Esophagus (tissue), 2 donors: ENCODE results near the gene PLCL2. TPM values are rescaled to one million over a fixed set of nuclear protein-coding genes. Genes with fewer than 3 reads are reported as not detected.

Experiments
- H3K27ac ChIP-seq, 2 donors: one replicate each; pipeline ENCODE4 v1.5.1; 2013; ENCODE audit warnings: low read depth in 2 of 2, mild to moderate bottlenecking in 2 of 2, inconsistent platforms in 1 of 2, low read length in 1 of 2, moderate library complexity in 1 of 2
- H3K27me3 ChIP-seq, 2 donors: one replicate each; pipeline ENCODE4 v1.6.1; 2013; ENCODE audit warnings: low read length in 2 of 2, control low read depth in 1 of 2, mild to moderate bottlenecking in 1 of 2; ENCODE audit not compliant: insufficient read depth in 2 of 2, control insufficient read depth in 1 of 2
- H3K36me3 ChIP-seq, 2 donors: one replicate each; pipeline ENCODE4 v1.6.1; 2013; ENCODE audit warnings: low read length in 1 of 2; ENCODE audit not compliant: control insufficient read depth in 2 of 2, insufficient read depth in 2 of 2
- H3K4me1 ChIP-seq, 2 donors: one replicate each; pipeline ENCODE4 v1.6.1; 2013; ENCODE audit warnings: low read length in 1 of 2; ENCODE audit not compliant: control insufficient read depth in 2 of 2, insufficient read depth in 2 of 2
- H3K4me3 ChIP-seq, 2 donors: one replicate each; pipeline ENCODE4 v1.5.1; 2013; ENCODE audit warnings: low read length in 2 of 2, mild to moderate bottlenecking in 2 of 2, low read depth in 1 of 2, moderate library complexity in 1 of 2
- H3K9me3 ChIP-seq, 2 donors: one replicate each; pipeline ENCODE4 v1.6.1; 2013; ENCODE audit warnings: mild to moderate bottlenecking in 2 of 2, low read depth in 1 of 2, low read length in 1 of 2, moderate library complexity in 1 of 2; ENCODE audit not compliant: control insufficient read depth in 2 of 2, insufficient read depth in 1 of 2
- whole genome bisulfite sequencing, 2 donors: extraction: QIAGEN DNeasy Blood & Tissue Kit; methylation state at CpG; one replicate each; pipeline ENCODE4 v1.1.7; 2013; 5-methylcytosine and 5-hydroxymethylcytosine counted together
- polyA plus RNA-seq, 2 donors: library from polyadenylated mRNA; stranded (reverse); fragments of 200-250 nt; gene quantifications; one replicate each; pipeline ENCODE4 v1.2.3, GENCODE V29; 2013
- donor health status: healthy with polysubstance abuse.
- donor health status: Bipolar disorder and iron deficiency.

Gene PLCL2
- polyA plus RNA-seq, 2 donors, result 0.22 to 0.35 TPM

GRCh38 chr3:16877505-16877904 lies 7.2 kb upstream of the PLCL2 start:
- no peaks in the 10 kb centered on the region for H3K4me1 ChIP-seq
- H3K36me3 ChIP-seq, result no peaks in the 10 kb centered on the region
- H3K9me3 ChIP-seq, result no peaks in the 10 kb centered on the region
- no peak overlapping the region for H3K27ac ChIP-seq
- WGBS, 2 donors, result 53 to 62% methylated on average over 2 of the region's 2 CpGs
- H3K27me3 ChIP-seq, result no peaks in the 10 kb centered on the region
- no peak overlapping the region for H3K4me3 ChIP-seq

- Histone ChIP-seq H3K9me3 (no peaks in the 10 kb centered on the region), H3K27me3 (no peaks in the 10 kb centered on the region), H3K36me3 (no peaks in the 10 kb centered on the region), H3K27ac (no peak overlapping the region), H3K4me3 (no peak overlapping the region), H3K4me1 (no peaks in the 10 kb centered on the region)
- 90 to 97% methylated on average over 1 of the region's 1 CpG for WGBS, 2 donors
Measured at GRCh38 chr3:16877911-16878310, 6.8 kb upstream of the PLCL2 start.

- 72 to 80% methylated on average over 6 of the region's 6 CpGs for WGBS, 2 donors
- Histone ChIP-seq H3K27me3 (no peaks in the 10 kb centered on the region), H3K9me3 (no peaks in the 10 kb centered on the region), H3K36me3 (no peaks in the 10 kb centered on the region), H3K4me1 (peaks cover 3 to 7% of the 10 kb centered on the region in 2 donors), H3K4me3 (no peak overlapping the region), H3K27ac (no peak overlapping the region)
Measured at GRCh38 chr3:16881896-16882630, 2.7 kb upstream of the PLCL2 start.

- H3K36me3 ChIP-seq, result no peaks in the 10 kb centered on the region
- 68 to 76% methylated on average over 23 of the region's 23 CpGs for WGBS, 2 donors
- H3K4me1 ChIP-seq, result peaks cover 3 to 7% of the 10 kb centered on the region in 2 donors
- H3K27me3 ChIP-seq, result no peaks in the 10 kb centered on the region
- H3K9me3 ChIP-seq, result no peaks in the 10 kb centered on the region
- H3K27ac ChIP-seq, result no peak overlapping the region
- no peak overlapping the region for H3K4me3 ChIP-seq
Measured at GRCh38 chr3:16883057-16883722, 1.6 kb upstream of the PLCL2 start.

GRCh38 chr3:16883723-16884083 lies 1.1 kb upstream of the PLCL2 start:
- 58 to 76% methylated on average over 11 to 16 of the region's 16 CpGs for WGBS, 2 donors
- peak overlapping the region; percentile 77 to 78 for H3K4me3 ChIP-seq

GRCh38 chr3:16884084-16884747 lies 539 bp upstream of the PLCL2 start:
- Histone ChIP-seq H3K36me3 (no peaks in the 10 kb centered on the region), H3K4me1 (peaks cover 3 to 7% of the 10 kb centered on the region in 2 donors), H3K27me3 (no peaks in the 10 kb centered on the region), H3K9me3 (no peaks in the 10 kb centered on the region), H3K4me3 (peak overlapping the region; percentile 77 to 78), H3K27ac (peak overlapping the region; percentile 65 to 74)
- WGBS, 2 donors, result 3 to 5% methylated on average over 71 to 81 of the region's 81 CpGs

More at GRCh38 chr3:16883723-16884083, 1.1 kb upstream of the PLCL2 start:
- no peaks in the 10 kb centered on the region for H3K9me3 ChIP-seq
- no peak overlapping the region for H3K27ac ChIP-seq
- H3K27me3 ChIP-seq, result no peaks in the 10 kb centered on the region
- H3K36me3 ChIP-seq, result no peaks in the 10 kb centered on the region
- peaks cover 3 to 7% of the 10 kb centered on the region in 2 donors for H3K4me1 ChIP-seq

GRCh38 chr3:16885593-16886302 lies 993 bp downstream of the PLCL2 start:
- peak overlapping the region; percentile 77 to 78 for H3K4me3 ChIP-seq
- 21 to 36% methylated on average over 15 of the region's 15 CpGs for WGBS, 2 donors

GRCh38 chr3:16886303-16886683 lies 1.5 kb downstream of the PLCL2 start:
- 35 to 63% methylated on average over 3 of the region's 3 CpGs for WGBS, 2 donors

More at GRCh38 chr3:16885593-16886302, 993 bp downstream of the PLCL2 start:
- H3K27ac ChIP-seq, result peak overlapping the region; percentile 65 to 80
- peaks cover 4 to 8% of the 10 kb centered on the region in 2 donors for H3K4me1 ChIP-seq
- no peaks in the 10 kb centered on the region for H3K9me3 ChIP-seq
- H3K36me3 ChIP-seq, result no peaks in the 10 kb centered on the region
- no peaks in the 10 kb centered on the region for H3K27me3 ChIP-seq

GRCh38 chr3:16887130-16887529 lies 2.4 kb downstream of the PLCL2 start:
- Histone ChIP-seq H3K27ac (no peak overlapping the region), H3K36me3 (no peaks in the 10 kb centered on the region), H3K27me3 (no peaks in the 10 kb centered on the region), H3K9me3 (no peaks in the 10 kb centered on the region), H3K4me1 (peaks cover 7 to 10% of the 10 kb centered on the region in 2 donors), H3K4me3 (no peak overlapping the region)
- WGBS, 2 donors, result 88 to 91% methylated on average over 1 of the region's 1 CpG

More at GRCh38 chr3:16886303-16886683, 1.5 kb downstream of the PLCL2 start:
- Histone ChIP-seq H3K27me3 (no peaks in the 10 kb centered on the region), H3K36me3 (no peaks in the 10 kb centered on the region), H3K9me3 (no peaks in the 10 kb centered on the region), H3K4me1 (peaks cover 7 to 10% of the 10 kb centered on the region in 2 donors), H3K4me3 (no peak overlapping the region), H3K27ac (no peak overlapping the region)
